Right lobe of liver (tissue), 6 donors: ENCODE results near the gene CACNA1B. TPM values are rescaled to one million over a fixed set of nuclear protein-coding genes. Genes with fewer than 3 reads are reported as not detected.
A peak's percentile ranks its signal among the peaks of the same experiment; 100 is the strongest.

Source experiments
- ATAC-seq, 4 donors: fragments of 200-7000 bp; cut with Tn5 transposase; one replicate each; pipeline ENCODE4 v1.9.1; 2020; ENCODE audit warnings: mild to moderate bottlenecking in 4 of 4, moderate library complexity in 4 of 4
- DNase-seq, 3 donors: peaks; one replicate each; pipeline ENCODE4 v3.0.0-alpha.2; 2020
- H3K27ac ChIP-seq, 3 donors: fragments of 200-600 bp; one replicate each; pipeline ENCODE4 v1.8.0; 2022
- H3K27me3 ChIP-seq, 2 donors: fragments of 200-600 bp; one replicate each; pipeline ENCODE4 v1.8.0; 2022
- H3K36me3 ChIP-seq, 4 donors: fragments of 200-600 bp; sonication (generic) in 1 of 4; one replicate each; pipeline versions ENCODE4 v1.5.1 to v1.8.0; 2017 to 2022; ENCODE audit warnings: control low read depth in 1 of 4
- H3K4me1 ChIP-seq, 4 donors: fragments of 200-600 bp; sonication (generic) in 1 of 4; one replicate each; pipeline versions ENCODE4 v1.5.1 to v1.8.0; 2017 to 2022; ENCODE audit warnings: control low read depth in 1 of 4
- H3K4me3 ChIP-seq, 3 donors: fragments of 200-600 bp; one replicate each; pipeline ENCODE4 v1.8.0; 2022
- H3K9me3 ChIP-seq, 4 donors: fragments of 200-600 bp; sonication (generic) in 1 of 4; one replicate each; pipeline versions ENCODE4 v1.5.1 to v1.8.0; 2017 to 2022; ENCODE audit warnings: control low read depth in 1 of 4
- POLR2A ChIP-seq: fragments of 450-650 bp; IDR thresholded peaks from one replicate; pipeline ENCODE4 v1.6.1; 2017; ENCODE audit warnings: antibody characterized with exemption, mild to moderate bottlenecking
- WGBS: methylation state at CpG from one replicate; pipeline ENCODE4 v1.1.6; 2018; ENCODE audit warnings: low coverage, low lambda C conversion rate; ENCODE audit not compliant: insufficient coverage; ENCODE audit errors: missing lambda C conversion rate; 5-methylcytosine and 5-hydroxymethylcytosine counted together
- intact Hi-C, 2 donors: fragments of 100-400 bp; cut with DNase I; formaldehyde crosslinking; loops; one replicate each; pipeline versions ENCODE4 v1.11.2 to v1.14.1; 2022
- total RNA-seq, 6 experiments: library from RNA; depleted of rRNA in 2 of 6; stranded (reverse); fragments of >200 nt in 2 of 6; fragmentation: NEBNext Ultra II Directional in 3 of 6; extraction: Animal tissue kit (Norgen Biotek cat#: 25700) in 3 of 6; gene quantifications; one replicate each; pipeline versions ENCODE4 v1.1.0 to v1.2.4, GENCODE V29; 2016 to 2023
- TF ChIP-seq, protein P1 (sequence below), 4 donors: fragments of 200-600 bp in 3 of 4; fragments of 450-650 bp in 1 of 4; IDR thresholded peaks; one replicate each; pipeline versions ENCODE4 v1.5.1 to v1.8.0; 2016 to 2022; ENCODE audit warnings: antibody characterized with exemption in 4 of 4, mild to moderate bottlenecking in 2 of 4
- donor health status: DM: no; HTN: yes; CAD: no.
- donor health status: DM: no; HTN: no; CAD: no.
- donor health status: DM: no; HTN: no; CAD: no.
- donor health status: DM: no; HTN: yes; CAD: no.
- donor health status: DM: no; HTN: yes; CAD: no.

The CACNA1B gene
- total RNA-seq, 6 experiments from 2014 or later, result not detected

DNA sequence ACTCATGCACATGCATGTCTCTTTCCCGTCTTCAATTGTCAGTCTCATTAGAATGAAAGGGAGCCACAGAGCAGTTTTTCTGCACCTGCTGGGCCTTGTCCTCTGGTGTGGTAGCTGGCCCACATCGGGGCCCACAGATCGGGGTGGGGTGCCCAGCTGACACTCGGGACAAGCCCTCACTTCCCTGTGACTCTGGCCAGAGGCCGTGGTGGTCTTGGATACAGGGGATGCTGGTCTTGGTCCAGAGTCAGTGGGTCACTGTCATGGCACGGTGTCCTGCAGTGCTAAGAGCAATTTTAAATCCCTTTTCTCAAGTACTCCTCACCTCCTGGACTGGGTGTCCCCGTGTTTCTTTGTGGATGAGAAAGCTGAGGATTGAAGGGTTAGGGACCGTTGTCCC lies 193.2 kb downstream of the CACNA1B start:
- Histone ChIP-seq H3K27ac (no peak overlapping the region), H3K4me1 (no peaks in the 10 kb centered on the region), H3K36me3 (no peaks in the 10 kb centered on the region), H3K9me3 (no peaks in the 10 kb centered on the region), H3K27me3 (no peaks in the 10 kb centered on the region), H3K4me3 (no peak overlapping the region)
- DNase-seq, result no peak
- ATAC-seq, result no peak
- TF ChIP-seq POLR2A, result no peak
- TF ChIP-seq, protein P1, sequence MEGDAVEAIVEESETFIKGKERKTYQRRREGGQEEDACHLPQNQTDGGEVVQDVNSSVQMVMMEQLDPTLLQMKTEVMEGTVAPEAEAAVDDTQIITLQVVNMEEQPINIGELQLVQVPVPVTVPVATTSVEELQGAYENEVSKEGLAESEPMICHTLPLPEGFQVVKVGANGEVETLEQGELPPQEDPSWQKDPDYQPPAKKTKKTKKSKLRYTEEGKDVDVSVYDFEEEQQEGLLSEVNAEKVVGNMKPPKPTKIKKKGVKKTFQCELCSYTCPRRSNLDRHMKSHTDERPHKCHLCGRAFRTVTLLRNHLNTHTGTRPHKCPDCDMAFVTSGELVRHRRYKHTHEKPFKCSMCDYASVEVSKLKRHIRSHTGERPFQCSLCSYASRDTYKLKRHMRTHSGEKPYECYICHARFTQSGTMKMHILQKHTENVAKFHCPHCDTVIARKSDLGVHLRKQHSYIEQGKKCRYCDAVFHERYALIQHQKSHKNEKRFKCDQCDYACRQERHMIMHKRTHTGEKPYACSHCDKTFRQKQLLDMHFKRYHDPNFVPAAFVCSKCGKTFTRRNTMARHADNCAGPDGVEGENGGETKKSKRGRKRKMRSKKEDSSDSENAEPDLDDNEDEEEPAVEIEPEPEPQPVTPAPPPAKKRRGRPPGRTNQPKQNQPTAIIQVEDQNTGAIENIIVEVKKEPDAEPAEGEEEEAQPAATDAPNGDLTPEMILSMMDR (IDR thresholded peaks at IDR 0.05), result no peak
- WGBS, result 44% methylated on average over 2 of the region's 8 CpGs
- intact Hi-C loops, result no loop called here

DNA sequence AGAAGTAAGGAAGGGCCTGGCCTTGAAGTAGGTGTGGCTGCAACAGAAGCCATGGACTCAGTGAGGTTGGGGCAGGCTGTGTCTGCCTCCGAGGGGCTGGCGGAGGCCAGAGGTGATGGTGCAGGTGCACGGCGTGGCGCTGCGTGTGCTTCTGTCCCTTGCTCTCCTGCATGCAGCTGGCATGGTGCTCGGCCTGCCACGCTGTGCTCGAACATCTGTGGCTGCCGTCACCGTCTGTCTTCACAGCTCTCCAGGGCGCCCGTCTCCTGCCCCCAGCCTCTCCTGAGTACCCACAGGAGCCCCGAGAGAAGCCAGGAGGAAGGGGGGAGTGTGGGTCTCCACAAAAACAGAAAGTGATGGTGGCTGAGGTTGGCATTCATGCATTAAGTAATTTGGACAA lies 193.7 kb downstream of the CACNA1B start:
- no peaks in the 10 kb centered on the region for H3K36me3 ChIP-seq
- no peaks in the 10 kb centered on the region for H3K4me1 ChIP-seq
- no peak overlapping the region for H3K27ac ChIP-seq
- ATAC-seq, result no peak
- peak in 1 of 3 donors; percentile 40 for DNase-seq
- no peak for TF ChIP-seq POLR2A
- TF ChIP-seq, protein P1 (IDR thresholded peaks at IDR 0.05), result no peak
- WGBS, result no CpG with 5 or more reads among the region's 14 CpGs
- H3K27me3 ChIP-seq, result no peaks in the 10 kb centered on the region
- intact Hi-C loops, result no loop called here
- no peak overlapping the region for H3K4me3 ChIP-seq
- H3K9me3 ChIP-seq, result no peaks in the 10 kb centered on the region

DNA sequence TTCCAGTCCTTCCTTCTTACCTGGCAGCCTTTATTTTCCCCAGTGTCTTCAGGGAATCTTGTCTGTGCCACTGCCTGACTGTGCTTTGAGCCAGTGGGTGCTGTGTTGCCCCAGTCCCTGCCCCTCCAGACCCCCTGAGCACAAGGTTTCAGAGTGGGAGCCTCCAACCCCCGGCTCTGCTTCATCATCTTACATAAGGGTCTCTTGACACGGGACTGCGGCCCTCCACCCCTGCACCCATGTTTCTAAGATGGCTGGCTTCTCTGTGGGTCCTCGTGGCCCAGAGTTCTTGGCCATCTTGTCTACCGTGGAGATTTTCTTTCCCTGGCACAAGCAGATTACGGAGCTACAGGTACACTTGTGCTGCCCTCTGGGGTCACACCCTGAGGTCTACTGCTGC lies 194.1 kb downstream of the CACNA1B start:
- no peaks in the 10 kb centered on the region for H3K4me1 ChIP-seq
- ATAC-seq (no peak), DNase-seq (peak in 1 of 3 donors; percentile 28)
- H3K36me3 ChIP-seq, result no peaks in the 10 kb centered on the region
- 74% methylated on average over 3 of the region's 6 CpGs for WGBS
- TF ChIP-seq POLR2A, result no peak
- TF ChIP-seq, protein P1 (IDR thresholded peaks at IDR 0.05), result no peak
- H3K4me3 ChIP-seq, result no peak overlapping the region
- H3K27ac ChIP-seq, result no peak overlapping the region
- no peaks in the 10 kb centered on the region for H3K27me3 ChIP-seq
- intact Hi-C loops, result no loop called here
- no peaks in the 10 kb centered on the region for H3K9me3 ChIP-seq

DNA sequence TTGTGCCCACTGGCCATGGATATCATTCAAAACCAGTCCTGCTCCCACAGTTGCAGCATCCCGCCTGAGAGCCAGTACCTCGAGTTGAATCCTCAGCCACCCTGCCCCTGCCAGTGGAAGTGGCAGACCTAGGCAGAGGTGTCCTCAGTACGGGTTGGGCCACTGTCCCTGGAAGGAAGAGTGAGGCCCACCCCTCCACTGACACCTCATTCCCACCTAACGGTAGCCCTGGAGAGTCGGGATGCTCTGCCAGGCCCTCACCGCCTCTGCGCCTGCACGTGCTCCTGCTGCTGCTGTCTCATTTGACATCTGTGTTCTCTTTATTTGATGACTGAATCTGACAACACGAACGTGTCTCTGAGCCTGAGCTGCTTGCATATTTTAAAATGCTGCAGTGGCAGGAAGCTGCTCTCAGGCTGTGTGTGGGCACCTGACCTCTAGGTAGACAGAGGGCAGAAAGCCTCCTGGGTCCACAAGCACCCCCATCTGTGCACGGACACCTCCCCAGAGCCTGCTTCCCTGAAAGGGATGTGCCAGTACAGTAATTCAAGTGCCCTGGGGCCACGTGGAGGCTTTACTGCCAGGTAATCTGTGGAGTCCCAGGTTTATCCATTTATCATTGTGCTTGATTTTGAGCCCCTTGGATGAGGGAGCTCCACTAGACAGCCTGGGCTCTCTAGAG lies 194.7 kb downstream of the CACNA1B start:
- H3K27me3 ChIP-seq, result no peaks in the 10 kb centered on the region
- WGBS, result 79% methylated on average over 3 of the region's 12 CpGs
- no peak overlapping the region for H3K27ac ChIP-seq
- H3K4me3 ChIP-seq, result no peak overlapping the region
- DNase-seq (peak in 1 of 3 donors; percentile 24), ATAC-seq (no peak)
- intact Hi-C loops, result no loop called here
- H3K36me3 ChIP-seq, result no peaks in the 10 kb centered on the region
- TF ChIP-seq, protein P1 (IDR thresholded peaks at IDR 0.05), result no peak
- TF ChIP-seq POLR2A, result no peak
- no peaks in the 10 kb centered on the region for H3K9me3 ChIP-seq
- H3K4me1 ChIP-seq, result no peaks in the 10 kb centered on the region
